Measurements from ENCODE around the gene KATNB1. TPM values are rescaled to one million over a fixed set of nuclear protein-coding genes. Genes with fewer than 3 reads are reported as not detected.

KATNB1 gene
- total and polyA plus RNA-seq, 4 experiments from 2014 or later, result 23.6 to 26.1 (median 25.5) TPM

- no peaks in the 10 kb centered on the region for H3K36me3 ChIP-seq (ENCODE audit: insufficient read depth, low read length)
- H3K27ac Mint-ChIP-seq, result peak within 1 kb of the TSS; percentile 2 to 93 (median 81)
- intact Hi-C loops (cut with micrococcal nuclease), result no loop called here
- H3K36me3 Mint-ChIP-seq, result no peaks in the 10 kb centered on the region
- no peaks in the 10 kb centered on the region for H3K9me3 ChIP-seq (ENCODE audit: control insufficient read depth in 1 of 2, low read length in 2 of 2)
- no peaks in the 10 kb centered on the region for H3K27me3 ChIP-seq (ENCODE audit: insufficient read depth, low read length)
- H3K27ac ChIP-seq (ENCODE audit: low read depth, low read length), result no peak within 1 kb of the TSS
- ChIA-PET CTCF (ENCODE audit: partially characterized antibody) (interaction anchor here (1.3 kb wide), 1 partner anchor 8 kb away, joined by 3 read pairs; no protein-coding TSS in a partner anchor), POLR2A (ENCODE audit: partially characterized antibody) (interaction anchor here (0.6 to 1.3 kb wide), 2 partner anchors 8 to 15 kb away, joined by 4 to 6 read pairs; no protein-coding TSS in a partner anchor)
- H3K4me1 Mint-ChIP-seq, result peaks cover 22 to 38% (median 26%) of the 10 kb centered on the region in 4 donors
- peak within 1 kb of the TSS in 1 of 2 donors; percentile 32 for H3K4me3 ChIP-seq (ENCODE audit: low read length in 2 of 2)
- peak; percentile 48 to 76 (median 53) for DNase-seq
- no peaks in the 10 kb centered on the region for H3K9me3 Mint-ChIP-seq
- peaks cover 34% of the 10 kb centered on the region for H3K4me1 ChIP-seq (ENCODE audit: insufficient read depth, low read length)
- H3K4me3 Mint-ChIP-seq, result peak within 1 kb of the TSS; percentile 86 to 95 (median 89)
- peaks cover 7 to 12% of the 10 kb centered on the region in 2 donors for H3K27me3 Mint-ChIP-seq
Observed at GRCh38 chr16:57802341-57803133, 67.0 kb downstream of the KATNB1 start, which contains the start of gene KIFC3. TSS of gene KIFC3 (minus strand) at chr16:57802491. CDS start at chr16:57798243, 4,248 bp downstream.

- no peak for DNase-seq
- peaks cover 7 to 12% of the 10 kb centered on the region in 2 donors for H3K27me3 Mint-ChIP-seq
- intact Hi-C loops (cut with micrococcal nuclease), result no loop called here
- no peaks in the 10 kb centered on the region for H3K36me3 ChIP-seq (ENCODE audit: insufficient read depth, low read length)
- no peaks in the 10 kb centered on the region for H3K9me3 ChIP-seq (ENCODE audit: control insufficient read depth in 1 of 2, low read length in 2 of 2)
- H3K4me1 ChIP-seq (ENCODE audit: insufficient read depth, low read length), result peaks cover 40% of the 10 kb centered on the region
- H3K4me3 ChIP-seq (ENCODE audit: low read length in 2 of 2), result no peak overlapping the region
- H3K27ac Mint-ChIP-seq, result peak overlapping the region in 4 of 7 donors; percentile 65 to 93 (median 80)
- ChIA-PET POLR2A (ENCODE audit: partially characterized antibody) (interaction anchor here (0.6 kb wide), 1 partner anchor 14 kb away, joined by 4 read pairs; no protein-coding TSS in a partner anchor), CTCF (ENCODE audit: partially characterized antibody) (interaction anchor here (1.0 to 1.3 kb wide), 2 partner anchors 9 to 15 kb away, joined by 3 read pairs; no protein-coding TSS in a partner anchor)
- H3K27me3 ChIP-seq (ENCODE audit: insufficient read depth, low read length), result no peaks in the 10 kb centered on the region
- H3K36me3 Mint-ChIP-seq, result no peaks in the 10 kb centered on the region
- peak overlapping the region; percentile 86 to 95 (median 89) for H3K4me3 Mint-ChIP-seq
- peaks cover 23 to 46% (median 29%) of the 10 kb centered on the region in 4 donors for H3K4me1 Mint-ChIP-seq
- H3K27ac ChIP-seq (ENCODE audit: low read depth, low read length), result no peak overlapping the region
- no peaks in the 10 kb centered on the region for H3K9me3 Mint-ChIP-seq
Observed at GRCh38 chr16:57803134-57803990, 67.8 kb downstream of the KATNB1 start.

- no peak for DNase-seq
- Histone ChIP-seq H3K27ac (ENCODE audit: low read depth, low read length) (no peak overlapping the region), H3K27me3 (ENCODE audit: insufficient read depth, low read length) (no peaks in the 10 kb centered on the region), H3K9me3 (ENCODE audit: control insufficient read depth in 1 of 2, low read length in 2 of 2) (no peaks in the 10 kb centered on the region), H3K36me3 (ENCODE audit: insufficient read depth, low read length) (no peaks in the 10 kb centered on the region), H3K4me3 (ENCODE audit: low read length in 2 of 2) (no peak overlapping the region), H3K4me1 (ENCODE audit: insufficient read depth, low read length) (peaks cover 46% of the 10 kb centered on the region)
- Mint-ChIP-seq H3K9me3 (no peaks in the 10 kb centered on the region), H3K27ac (no peak overlapping the region), H3K4me1 (peaks cover 24 to 46% (median 29%) of the 10 kb centered on the region in 4 donors), H3K36me3 (no peaks in the 10 kb centered on the region), H3K4me3 (no peak overlapping the region), H3K27me3 (peaks cover 7 to 13% of the 10 kb centered on the region in 2 donors)
- ChIA-PET CTCF (ENCODE audit: partially characterized antibody) (interaction anchor here (0.6 to 1.4 kb wide), 5 partner anchors 9 to 823 kb away, joined by 3 read pairs; no protein-coding TSS in a partner anchor), POLR2A (ENCODE audit: partially characterized antibody) (interaction anchor here (0.6 to 1.2 kb wide), 2 partner anchors 194 to 342 kb away, joined by 3 read pairs; partner anchors contain the start of gene POLR2C)
- intact Hi-C loops (cut with micrococcal nuclease), result no loop called here
Observed at GRCh38 chr16:57804111-57804837, 68.7 kb downstream of the KATNB1 start.

- POLR2A ChIA-PET (ENCODE audit: partially characterized antibody), result interaction anchor here (1.2 kb wide), 1 partner anchor 343 kb away, joined by 3 read pairs; the partner anchor contains the start of gene POLR2C
- no peak overlapping the region for H3K4me3 ChIP-seq (ENCODE audit: low read length in 2 of 2)
- no peaks in the 10 kb centered on the region for H3K27me3 ChIP-seq (ENCODE audit: insufficient read depth, low read length)
- H3K36me3 ChIP-seq (ENCODE audit: insufficient read depth, low read length), result no peaks in the 10 kb centered on the region
- H3K27me3 Mint-ChIP-seq, result peaks cover 6 to 13% of the 10 kb centered on the region in 2 donors
- CTCF ChIA-PET (ENCODE audit: partially characterized antibody), result interaction anchor here (0.6 to 1.4 kb wide), 2 partner anchors 15 to 94 kb away, joined by 3 to 4 read pairs; no protein-coding TSS in a partner anchor
- H3K4me1 ChIP-seq (ENCODE audit: insufficient read depth, low read length), result peaks cover 45% of the 10 kb centered on the region
- no peaks in the 10 kb centered on the region for H3K9me3 Mint-ChIP-seq
- intact Hi-C loops (cut with micrococcal nuclease), result no loop called here
- no peaks in the 10 kb centered on the region for H3K9me3 ChIP-seq (ENCODE audit: control insufficient read depth in 1 of 2, low read length in 2 of 2)
- H3K4me3 Mint-ChIP-seq, result no peak overlapping the region
- H3K36me3 Mint-ChIP-seq, result no peaks in the 10 kb centered on the region
- H3K4me1 Mint-ChIP-seq, result peaks cover 21 to 47% (median 28%) of the 10 kb centered on the region in 4 donors
- H3K27ac ChIP-seq (ENCODE audit: low read depth, low read length), result no peak overlapping the region
- no peak for DNase-seq
- H3K27ac Mint-ChIP-seq, result no peak overlapping the region
Observed at GRCh38 chr16:57805176-57805575, 69.6 kb downstream of the KATNB1 start.

Small RNA genes lying within 50 kb of the gene (microRNA-seq; reads per million reads assigned to microRNA genes)
- gene MIR6772 (ENCODE audit: borderline microRNAs expressed, borderline number of aligned reads, borderline replicate concordance), result not detected

Other genes starting within 250 kb of the KATNB1 start
- gene DOK4, start 249.3 kb upstream of the KATNB1 start, total RNA-seq, result 1 to 10 TPM; 2.8 to 3.0 TPM
- gene DOK4, start 249.3 kb upstream of the KATNB1 start, polyA plus RNA-seq, result 1 to 10 TPM; 1.7 to 2.7 TPM
- 1 to 10 TPM; 4.7 to 5.4 TPM for gene CCDC102A, start 199.2 kb upstream of the KATNB1 start, total RNA-seq
- gene CCDC102A, start 199.2 kb upstream of the KATNB1 start, polyA plus RNA-seq, result 1 to 10 TPM; 1.2 to 9.9 TPM
- gene ADGRG5, start 193.1 kb upstream of the KATNB1 start, total RNA-seq, result 1 to 10 TPM; 1.5 to 3.0 TPM
- 1 to 10 TPM; 2.3 to 3.8 TPM for gene ADGRG5, start 193.1 kb upstream of the KATNB1 start, polyA plus RNA-seq
- under 1 TPM; 0.33 to 0.41 TPM for gene ADGRG1, start 107.1 kb upstream of the KATNB1 start, total RNA-seq
- gene ADGRG1, start 107.1 kb upstream of the KATNB1 start, polyA plus RNA-seq, result under 1 TPM in 1 of 2 donors, not detected in 1; 0.53 TPM
- gene ADGRG3, start 67.5 kb upstream of the KATNB1 start, total RNA-seq, result not detected
- not detected for gene ADGRG3, start 67.5 kb upstream of the KATNB1 start, polyA plus RNA-seq
- gene DRC7, start 41.0 kb upstream of the KATNB1 start, total RNA-seq, result not detected
- gene DRC7, start 41.0 kb upstream of the KATNB1 start, polyA plus RNA-seq, result not detected
- gene KIFC3, start 66.7 kb downstream of the KATNB1 start, total RNA-seq, result 1 to 10 TPM; 1.6 to 1.9 TPM
- not detected for gene KIFC3, start 66.7 kb downstream of the KATNB1 start, polyA plus RNA-seq
- gene CNGB1, start 235.4 kb downstream of the KATNB1 start, total RNA-seq, result not detected
- not detected for gene CNGB1, start 235.4 kb downstream of the KATNB1 start, polyA plus RNA-seq